ENCODE results near the gene MCMBP. TPM values are rescaled to one million over a fixed set of nuclear protein-coding genes. Genes with fewer than 3 reads are reported as not detected.

MCMBP gene
- total RNA-seq, 1 experiment from 2014 or later, result 87.1 TPM

DNA sequence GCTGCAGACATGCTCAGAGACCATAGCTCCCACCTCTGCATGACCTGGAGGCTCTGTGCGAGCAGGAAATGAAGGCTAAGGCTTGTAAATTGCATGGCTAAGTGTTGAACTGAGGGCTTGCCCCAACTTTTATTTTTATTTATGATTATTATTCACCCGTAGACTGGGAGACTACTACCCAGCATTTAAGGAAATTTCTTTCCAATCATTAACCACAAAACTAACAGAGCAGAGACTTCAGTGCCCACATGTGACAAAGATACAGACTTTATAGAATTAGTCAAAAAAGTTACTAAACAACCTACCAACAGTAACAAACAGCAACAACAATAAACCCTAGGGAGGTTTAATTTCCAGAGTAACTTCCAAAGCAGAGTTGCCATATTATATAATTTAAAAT, 39.7 kb downstream of the MCMBP start:
- peaks cover 40 to 86% (median 81%) of the 10 kb centered on the region in 3 experiments; a peak in 6 of 7 replicates for H3K36me3 Mint-ChIP-seq (ENCODE audit: insufficient read depth in 1 of 3, low read depth in 3 of 3)
- H3K27ac Mint-ChIP-seq, result peak overlapping the region in 1 of 3 experiments; percentile 63; a peak in 2 of 7 replicates

More for the DNA sequence above, 39.7 kb downstream of the MCMBP start:
- Histone ChIP-seq H3K4me1 (ENCODE audit: insufficient read depth, low read length) (no peaks in the 10 kb centered on the region), H3K14ac (ENCODE audit: insufficient read depth, low read length) (no peak overlapping the region), H3K9ac (ENCODE audit: extremely low read depth, insufficient read length, low read length) (no peak overlapping the region), H3K18ac (ENCODE audit: insufficient read length, low read depth, low read length) (no peak overlapping the region), H3K4ac (ENCODE audit: low read depth, low read length) (no peak overlapping the region), H3K79me1 (ENCODE audit: insufficient read depth, low read depth, low read length, poor library complexity, severe bottlenecking) (no peaks in the 10 kb centered on the region), H2BK120ac (ENCODE audit: low read depth, low read length, poor library complexity, severe bottlenecking) (no peak overlapping the region), H3K27me3 (ENCODE audit: insufficient read depth, low read length) (no peaks in the 10 kb centered on the region), H2BK5ac (ENCODE audit: insufficient read length, low read length) (no peak overlapping the region), H3T11ph (ENCODE audit: low read length) (no peak overlapping the region), H3K23ac (ENCODE audit: insufficient read length, low read depth, low read length) (no peak overlapping the region), H2BK20ac (ENCODE audit: low read depth, low read length, poor library complexity, severe bottlenecking) (no peak overlapping the region), H3K23me2 (ENCODE audit: insufficient read length, low read depth, low read length, poor library complexity, severe bottlenecking) (no peaks in the 10 kb centered on the region), H2BK15ac (ENCODE audit: low read depth, low read length) (no peak overlapping the region), H3K4me2 (ENCODE audit: insufficient read depth, insufficient read length, low read length) (no peak overlapping the region), H2AK5ac (ENCODE audit: insufficient read length, low read length) (no peak overlapping the region), H2BK12ac (ENCODE audit: insufficient read length, low read depth, low read length) (no peak overlapping the region), H4K20me1 (ENCODE audit: control insufficient read depth, insufficient read depth, insufficient read length) (no peaks in the 10 kb centered on the region), H3K56ac (ENCODE audit: insufficient read length, low read depth, low read length) (no peak overlapping the region), H3K79me2 (ENCODE audit: insufficient read depth, low read length) (no peaks in the 10 kb centered on the region), H3K27ac (ENCODE audit: insufficient read length, low read depth, low read length) (no peak overlapping the region), H3K9me3 (ENCODE audit: control insufficient read depth, low read depth, low read length) (no peaks in the 10 kb centered on the region), H4K91ac (ENCODE audit: insufficient read length, low read depth, low read length) (no peak overlapping the region), H4K8ac (replicated peaks; ENCODE audit: insufficient read length, low read depth, low read length) (no peak overlapping the region), H4K5ac (ENCODE audit: insufficient read length, low read depth, low read length) (no peak overlapping the region), H2AFZ (ENCODE audit: low read length) (no peak overlapping the region)
- Mint-ChIP-seq H3K4me3 (no peak overlapping the region), H3K9me3 (no peaks in the 10 kb centered on the region), H3K4me1 (no peaks in the 10 kb centered on the region), H3K27me3 (ENCODE audit: low read depth) (no peaks in the 10 kb centered on the region)
- no peak for DNase-seq
- TF ChIP-seq, protein P1, sequence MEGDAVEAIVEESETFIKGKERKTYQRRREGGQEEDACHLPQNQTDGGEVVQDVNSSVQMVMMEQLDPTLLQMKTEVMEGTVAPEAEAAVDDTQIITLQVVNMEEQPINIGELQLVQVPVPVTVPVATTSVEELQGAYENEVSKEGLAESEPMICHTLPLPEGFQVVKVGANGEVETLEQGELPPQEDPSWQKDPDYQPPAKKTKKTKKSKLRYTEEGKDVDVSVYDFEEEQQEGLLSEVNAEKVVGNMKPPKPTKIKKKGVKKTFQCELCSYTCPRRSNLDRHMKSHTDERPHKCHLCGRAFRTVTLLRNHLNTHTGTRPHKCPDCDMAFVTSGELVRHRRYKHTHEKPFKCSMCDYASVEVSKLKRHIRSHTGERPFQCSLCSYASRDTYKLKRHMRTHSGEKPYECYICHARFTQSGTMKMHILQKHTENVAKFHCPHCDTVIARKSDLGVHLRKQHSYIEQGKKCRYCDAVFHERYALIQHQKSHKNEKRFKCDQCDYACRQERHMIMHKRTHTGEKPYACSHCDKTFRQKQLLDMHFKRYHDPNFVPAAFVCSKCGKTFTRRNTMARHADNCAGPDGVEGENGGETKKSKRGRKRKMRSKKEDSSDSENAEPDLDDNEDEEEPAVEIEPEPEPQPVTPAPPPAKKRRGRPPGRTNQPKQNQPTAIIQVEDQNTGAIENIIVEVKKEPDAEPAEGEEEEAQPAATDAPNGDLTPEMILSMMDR (conservative IDR thresholded peaks at IDR 0.05), result no peak
- WGBS (ENCODE audit: extremely low coverage, insufficient read length, low lambda C conversion rate), result no CpG with 5 or more reads among the region's 2 CpGs
